ENCODE measurements around the gene SIPA1L2. TPM values are rescaled to one million over a fixed set of nuclear protein-coding genes. Genes with fewer than 3 reads are reported as not detected.

The SIPA1L2 gene
- total RNA-seq, 1 donor from 2014 or later = 14.5 TPM

- Mint-ChIP-seq H3K4me3 (ENCODE audit: unreplicated experiment) (no peak overlapping the region), H3K27ac (ENCODE audit: unreplicated experiment) (no peak overlapping the region), H3K27me3 (ENCODE audit: unreplicated experiment) (peaks cover 2% of the 10 kb centered on the region), H3K9me3 (ENCODE audit: unreplicated experiment) (no peaks in the 10 kb centered on the region), H3K36me3 (ENCODE audit: unreplicated experiment) (no peaks in the 10 kb centered on the region), H3K4me1 (ENCODE audit: unreplicated experiment) (no peaks in the 10 kb centered on the region)
- TF ChIP-seq CTCF (IDR thresholded peaks at IDR 0.05) = no peak
- DNase-seq (ENCODE audit: extremely low spot score, unreplicated experiment) = no peak
These were observed 35.2 kb upstream of the SIPA1L2 start for GRCh38 chr1:232664844-232665777.

DNA sequence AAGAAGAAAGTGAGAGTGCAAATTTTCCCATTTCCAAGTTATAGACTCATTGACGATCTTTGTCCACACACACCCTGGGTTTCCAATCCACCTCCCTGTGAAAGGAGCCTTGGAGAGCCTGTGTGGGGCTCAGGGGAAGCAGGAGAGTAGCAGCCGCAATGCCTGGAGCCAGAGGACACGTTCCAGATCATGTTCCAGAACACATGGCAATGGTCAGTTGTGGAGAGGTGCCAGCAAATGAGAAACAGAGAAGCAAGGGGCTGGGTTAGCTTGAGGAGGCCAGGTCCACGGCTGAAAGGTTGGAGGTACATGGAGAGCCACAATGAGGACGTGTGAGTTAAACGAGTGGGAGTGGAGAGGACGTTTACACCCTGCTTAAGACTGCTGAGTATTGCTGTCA is 33.0 kb upstream of the SIPA1L2 start:
- Mint-ChIP-seq H3K4me1 (ENCODE audit: unreplicated experiment) (no peaks in the 10 kb centered on the region), H3K9me3 (ENCODE audit: unreplicated experiment) (no peaks in the 10 kb centered on the region), H3K27me3 (ENCODE audit: unreplicated experiment) (peaks cover 14% of the 10 kb centered on the region), H3K36me3 (ENCODE audit: unreplicated experiment) (no peaks in the 10 kb centered on the region), H3K4me3 (ENCODE audit: unreplicated experiment) (no peak overlapping the region), H3K27ac (ENCODE audit: unreplicated experiment) (no peak overlapping the region)
- DNase-seq (ENCODE audit: extremely low spot score, unreplicated experiment) = no peak
- no peak for TF ChIP-seq CTCF (IDR thresholded peaks at IDR 0.05)

GRCh38 chr1:232658386-232658785 is 28.5 kb upstream of the SIPA1L2 start:
- Mint-ChIP-seq H3K27me3 (ENCODE audit: unreplicated experiment) (peaks cover 36% of the 10 kb centered on the region), H3K4me1 (ENCODE audit: unreplicated experiment) (peaks cover 3% of the 10 kb centered on the region), H3K27ac (ENCODE audit: unreplicated experiment) (no peak overlapping the region), H3K36me3 (ENCODE audit: unreplicated experiment) (no peaks in the 10 kb centered on the region), H3K9me3 (ENCODE audit: unreplicated experiment) (no peaks in the 10 kb centered on the region), H3K4me3 (ENCODE audit: unreplicated experiment) (no peak overlapping the region)
- no peak for DNase-seq (ENCODE audit: extremely low spot score, unreplicated experiment)
- TF ChIP-seq CTCF (IDR thresholded peaks at IDR 0.05) = no peak

DNA sequence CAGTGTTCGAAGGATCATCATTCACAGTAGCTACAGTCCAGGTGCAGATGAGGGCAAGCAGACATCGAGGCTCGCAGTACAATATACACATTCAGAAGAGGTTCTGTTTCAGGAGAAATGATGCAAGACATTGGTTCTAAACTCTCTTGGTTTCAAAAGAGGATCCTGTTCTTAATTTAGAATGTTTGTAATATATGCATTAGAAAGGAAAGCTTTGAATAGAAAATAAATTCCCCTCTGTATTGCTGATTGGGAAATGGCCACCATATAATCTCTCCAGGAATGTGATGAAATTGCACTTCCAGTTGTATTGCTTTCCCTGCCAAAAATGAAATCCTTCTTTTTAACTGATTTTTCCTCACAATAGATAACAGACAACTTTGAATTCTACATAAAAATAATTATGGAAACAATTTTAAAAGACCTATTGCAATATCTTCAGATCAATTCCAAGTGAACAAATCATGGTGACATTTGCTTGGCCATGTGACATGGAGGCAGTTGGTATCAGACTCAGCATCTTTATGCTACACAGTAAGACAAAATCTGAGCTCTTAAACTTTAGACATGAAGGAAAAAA is 27.6 kb upstream of the SIPA1L2 start:
- no peak for TF ChIP-seq CTCF (IDR thresholded peaks at IDR 0.05)
- Mint-ChIP-seq H3K9me3 (ENCODE audit: unreplicated experiment) (no peaks in the 10 kb centered on the region), H3K27me3 (ENCODE audit: unreplicated experiment) (peaks cover 39% of the 10 kb centered on the region), H3K4me3 (ENCODE audit: unreplicated experiment) (no peak overlapping the region), H3K36me3 (ENCODE audit: unreplicated experiment) (no peaks in the 10 kb centered on the region), H3K4me1 (ENCODE audit: unreplicated experiment) (peaks cover 3% of the 10 kb centered on the region), H3K27ac (ENCODE audit: unreplicated experiment) (no peak overlapping the region)
- no peak for DNase-seq (ENCODE audit: extremely low spot score, unreplicated experiment)

DNA sequence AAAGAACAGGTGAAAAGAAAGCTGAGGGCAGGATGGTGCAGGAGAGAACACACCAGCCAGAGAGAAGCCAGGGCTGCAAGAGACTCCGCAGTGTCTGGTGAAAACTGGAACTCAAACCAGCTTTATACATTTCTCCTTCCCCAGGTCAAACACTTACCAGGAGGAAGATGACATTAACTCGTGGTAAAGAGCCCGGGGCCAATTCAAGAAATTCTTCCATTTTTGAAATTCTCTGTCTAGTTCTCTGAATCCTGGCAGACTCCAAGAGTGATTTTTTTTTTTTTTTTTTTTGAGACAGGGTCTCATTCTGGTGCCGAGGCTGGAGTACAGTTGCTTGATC is 25.8 kb upstream of the SIPA1L2 start:
- Mint-ChIP-seq H3K36me3 (ENCODE audit: unreplicated experiment) (no peaks in the 10 kb centered on the region), H3K9me3 (ENCODE audit: unreplicated experiment) (no peaks in the 10 kb centered on the region), H3K27ac (ENCODE audit: unreplicated experiment) (no peak overlapping the region), H3K4me1 (ENCODE audit: unreplicated experiment) (peaks cover 8% of the 10 kb centered on the region), H3K4me3 (ENCODE audit: unreplicated experiment) (no peak overlapping the region), H3K27me3 (ENCODE audit: unreplicated experiment) (peaks cover 41% of the 10 kb centered on the region)
- TF ChIP-seq CTCF (IDR thresholded peaks at IDR 0.05) = no peak
- DNase-seq (ENCODE audit: extremely low spot score, unreplicated experiment) = no peak

All from osteocyte (in vitro differentiated cells).